T-helper 2 cell treated with Interferon-gamma antibody and Interleukin-4, amounts not matched to agents 5 μg/mL and 100 μg/mL, for 36 hours (primary cell): Measurements from ENCODE around the gene MTG2.

Experiments
- DNase-seq: peaks from one replicate; pipeline ENCODE4 v3.0.0; 2021; ENCODE audit warnings: low spot score
- H3K27ac Mint-ChIP-seq: one replicate; pipeline ENCODE4 v1.8.0; 2021; ENCODE audit warnings: mild to moderate bottlenecking, mixed read lengths
- H3K27me3 Mint-ChIP-seq: one replicate; pipeline ENCODE4 v1.8.0; 2021; ENCODE audit warnings: low read depth, mixed read lengths
- H3K36me3 Mint-ChIP-seq: one replicate; pipeline ENCODE4 v1.8.0; 2021; ENCODE audit warnings: low read depth, mixed read lengths
- H3K4me1 Mint-ChIP-seq: one replicate; pipeline ENCODE4 v1.8.0; 2021; ENCODE audit warnings: low read depth, mixed read lengths
- H3K4me3 Mint-ChIP-seq: one replicate; pipeline ENCODE4 v1.8.0; 2022; ENCODE audit warnings: mild to moderate bottlenecking, moderate library complexity, mixed read lengths
- H3K9me3 Mint-ChIP-seq: one replicate; pipeline ENCODE4 v1.8.0; 2021; ENCODE audit warnings: mixed read lengths

The MTG2 gene

DNA sequence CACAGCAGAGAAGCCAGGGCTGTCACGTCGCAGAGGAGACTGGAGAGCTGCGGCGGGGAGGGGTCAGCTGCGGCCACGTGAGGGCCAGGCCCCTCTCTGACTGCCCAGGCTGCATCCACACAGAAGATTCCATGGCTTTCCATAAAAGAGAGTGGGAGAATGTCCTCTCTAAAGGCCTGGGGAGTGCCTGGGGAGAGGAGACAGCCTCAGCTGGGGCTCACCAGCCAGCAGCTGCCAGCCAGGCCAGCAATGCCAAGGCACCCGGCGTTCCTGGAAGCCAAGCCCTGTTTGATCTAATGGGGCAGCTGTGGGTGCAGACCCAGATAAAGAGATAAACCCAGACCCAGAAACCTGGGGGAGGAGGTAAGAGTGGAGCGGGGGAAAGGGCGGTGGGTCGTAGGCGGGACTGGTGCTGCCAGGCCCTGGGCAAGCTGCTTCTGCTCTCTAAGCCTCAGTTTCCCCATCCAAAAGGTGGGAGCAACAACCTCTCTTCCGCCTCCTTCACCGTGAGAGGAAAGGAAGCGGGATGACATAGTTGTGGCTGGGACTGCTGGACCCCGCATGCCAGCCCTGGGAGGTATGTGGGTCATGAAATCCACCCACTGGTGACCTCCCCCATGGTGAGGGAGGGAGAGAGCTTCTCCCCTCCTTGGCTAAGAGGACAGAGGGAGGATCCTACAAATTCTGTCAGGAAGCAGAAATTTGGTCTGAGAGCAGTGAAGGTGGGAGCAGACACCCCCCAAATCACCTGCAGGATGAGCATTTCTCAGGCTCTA is 52.4 kb downstream of the MTG2 start:
- Mint-ChIP-seq H3K4me3 (no peak overlapping the region), H3K4me1 (peaks cover 14% of the 10 kb centered on the region), H3K27ac (no peak overlapping the region), H3K27me3 (no peaks in the 10 kb centered on the region), H3K36me3 (no peaks in the 10 kb centered on the region), H3K9me3 (no peaks in the 10 kb centered on the region)
- DNase-seq = no peak

DNA sequence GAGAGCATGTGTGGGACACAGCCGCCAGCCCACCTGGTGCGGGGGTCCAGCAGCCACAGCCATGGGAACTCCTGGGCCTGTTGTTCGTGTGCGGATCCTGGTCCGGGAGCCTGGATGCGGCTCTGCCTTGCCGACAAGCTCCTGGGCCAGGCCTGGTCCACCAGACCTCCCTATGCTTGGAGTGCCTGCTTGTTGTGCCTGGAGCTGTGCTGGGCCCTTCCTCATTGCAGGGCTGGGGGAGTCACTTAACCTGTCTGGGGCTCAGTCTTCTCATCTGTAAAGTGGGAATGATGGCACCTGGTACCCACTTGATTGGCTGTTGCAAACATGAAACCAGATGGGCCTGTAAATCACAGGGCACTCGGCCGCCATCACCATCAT is 52.9 kb downstream of the MTG2 start:
- no peak for DNase-seq
- no peaks in the 10 kb centered on the region for H3K27me3 Mint-ChIP-seq
- H3K36me3 Mint-ChIP-seq = no peaks in the 10 kb centered on the region
- H3K4me3 Mint-ChIP-seq = no peak overlapping the region
- peak overlapping the region; percentile 6 for H3K27ac Mint-ChIP-seq
- H3K9me3 Mint-ChIP-seq = no peaks in the 10 kb centered on the region
- peaks cover 15% of the 10 kb centered on the region for H3K4me1 Mint-ChIP-seq

DNA sequence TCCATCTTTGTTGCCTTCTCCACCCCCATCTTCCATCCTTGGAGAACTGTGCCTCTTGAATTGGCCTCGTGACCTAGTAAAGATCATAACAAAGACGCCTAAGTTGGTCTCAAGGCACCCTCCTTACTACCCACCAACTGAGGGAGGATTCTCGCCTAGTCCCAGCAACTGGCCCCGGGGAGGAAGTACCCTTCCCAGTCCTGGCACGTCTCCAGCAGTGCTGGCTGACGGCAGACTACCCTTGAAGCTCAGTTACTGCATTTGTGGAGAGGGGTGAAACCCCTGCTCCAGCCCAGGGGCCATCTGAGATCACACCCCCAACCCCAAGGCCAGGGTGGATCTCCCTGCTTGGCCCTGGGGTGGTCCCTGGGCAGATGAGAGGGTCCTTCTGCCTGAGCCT is 53.4 kb downstream of the MTG2 start:
- peak overlapping the region; percentile 6 for H3K27ac Mint-ChIP-seq
- no peaks in the 10 kb centered on the region for H3K9me3 Mint-ChIP-seq
- peaks cover 15% of the 10 kb centered on the region for H3K4me1 Mint-ChIP-seq
- no peak overlapping the region for H3K4me3 Mint-ChIP-seq
- no peak for DNase-seq
- H3K27me3 Mint-ChIP-seq = no peaks in the 10 kb centered on the region
- H3K36me3 Mint-ChIP-seq = no peaks in the 10 kb centered on the region

DNA sequence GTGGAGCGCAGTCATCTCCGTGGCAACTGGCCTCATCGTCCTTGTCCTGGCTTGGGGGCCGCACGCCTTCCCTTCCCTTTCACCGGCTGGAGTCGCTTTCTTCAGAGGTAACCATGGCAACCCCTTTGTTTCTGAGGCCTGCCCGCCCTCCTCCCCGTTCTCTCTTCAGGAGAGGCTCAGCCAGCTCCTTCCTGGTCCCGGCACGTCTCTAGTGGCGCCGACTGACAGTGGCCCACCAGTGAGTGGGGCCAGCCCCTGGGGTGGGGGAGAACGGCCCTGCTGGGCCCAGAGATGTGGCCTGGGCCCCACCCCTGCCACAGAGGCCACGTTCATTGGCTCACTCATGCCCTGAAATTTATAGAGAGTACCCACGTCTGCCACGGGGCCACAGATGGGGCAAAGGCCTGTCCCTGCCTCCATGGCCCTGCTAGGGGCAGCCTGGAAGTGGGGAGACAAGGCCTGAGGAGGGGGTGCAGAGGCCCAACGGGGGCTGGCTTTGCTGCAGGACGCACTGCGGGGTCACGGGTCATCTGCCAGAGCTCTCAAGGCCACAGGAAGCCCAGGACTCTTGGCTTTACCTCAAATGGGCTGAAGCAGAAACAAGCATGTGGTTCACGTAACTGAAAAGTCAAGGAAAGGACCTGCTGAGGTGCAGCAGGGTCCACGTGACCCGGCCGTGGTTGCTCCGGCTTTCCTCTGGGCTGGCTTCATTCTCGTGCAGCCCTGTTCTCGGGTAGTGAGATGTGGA is 54.1 kb downstream of the MTG2 start:
- Mint-ChIP-seq H3K27ac (no peak overlapping the region), H3K4me3 (no peak overlapping the region), H3K27me3 (no peaks in the 10 kb centered on the region), H3K4me1 (peaks cover 20% of the 10 kb centered on the region), H3K36me3 (no peaks in the 10 kb centered on the region), H3K9me3 (no peaks in the 10 kb centered on the region)
- DNase-seq = no peak

DNA sequence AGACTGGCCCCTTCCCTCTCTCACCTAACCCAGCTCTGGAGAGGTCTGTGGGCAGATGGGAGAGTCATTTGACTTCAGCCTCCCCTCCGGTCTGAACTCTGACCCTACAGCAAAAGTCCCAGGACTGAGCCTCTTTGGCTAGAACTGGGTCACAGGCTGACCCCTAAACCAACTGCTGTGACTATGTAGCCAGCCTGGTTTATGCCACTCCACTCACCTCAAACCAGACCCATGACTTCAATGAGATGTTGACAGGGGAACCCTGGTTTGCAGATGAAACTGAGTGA is 54.6 kb downstream of the MTG2 start:
- no peaks in the 10 kb centered on the region for H3K9me3 Mint-ChIP-seq

DNA sequence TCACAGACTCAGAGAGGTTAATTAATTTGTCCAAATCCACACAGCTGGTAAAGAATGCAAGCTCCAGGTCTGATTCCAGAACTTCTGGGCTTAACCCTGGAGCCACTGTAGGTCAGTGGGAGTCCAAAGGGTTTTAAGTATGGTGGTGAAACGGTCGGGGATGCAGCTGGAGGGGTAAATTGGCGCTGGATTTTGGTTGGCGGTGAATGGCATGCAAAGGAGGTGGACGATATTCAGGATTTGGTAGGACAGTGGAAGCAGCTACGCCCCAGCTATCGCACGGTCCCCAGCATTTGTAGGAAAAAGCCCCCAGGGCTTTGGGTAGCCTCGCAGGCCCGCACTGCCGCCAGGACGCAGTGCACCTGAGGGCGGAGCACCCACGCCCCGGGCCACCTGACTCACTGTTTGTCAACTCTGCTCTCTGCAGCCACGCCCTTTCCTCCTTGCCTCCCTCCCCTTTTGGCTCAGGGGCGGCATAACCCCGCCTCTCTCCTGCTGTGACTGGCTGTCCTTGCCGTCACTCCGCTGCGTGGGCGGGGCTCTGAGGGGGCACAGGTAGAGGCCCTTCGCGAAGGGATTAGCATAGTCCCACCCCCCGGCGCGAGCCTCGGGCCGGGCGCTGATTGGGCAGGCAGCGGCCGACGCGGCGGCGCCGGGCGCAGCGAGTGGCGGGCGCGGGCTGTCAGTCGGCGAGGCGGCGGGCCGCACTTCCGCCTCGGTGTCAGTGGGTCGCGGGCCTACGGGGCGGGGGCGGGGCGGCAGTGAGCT is 55.2 kb downstream of the MTG2 start, which contains the start of gene OSBPL2:
TSS of gene OSBPL2 (plus strand) at position 721 of the 768 bp plus-strand sequence. CDS start 17,664 bp downstream, outside the sequence.
- Mint-ChIP-seq H3K9me3 (no peaks in the 10 kb centered on the region), H3K4me3 (peak within 1 kb of the TSS; percentile 81), H3K27ac (peak within 1 kb of the TSS; percentile 81), H3K4me1 (peaks cover 20% of the 10 kb centered on the region), H3K36me3 (no peaks in the 10 kb centered on the region), H3K27me3 (no peaks in the 10 kb centered on the region)
- DNase-seq = peak; percentile 100

More for the DNA sequence above, 54.6 kb downstream of the MTG2 start:
- H3K4me3 Mint-ChIP-seq = peak overlapping the region; percentile 81
- peaks cover 20% of the 10 kb centered on the region for H3K4me1 Mint-ChIP-seq
- H3K36me3 Mint-ChIP-seq = no peaks in the 10 kb centered on the region
- DNase-seq = no peak
- H3K27me3 Mint-ChIP-seq = no peaks in the 10 kb centered on the region
- H3K27ac Mint-ChIP-seq = peak overlapping the region; percentile 79

DNA sequence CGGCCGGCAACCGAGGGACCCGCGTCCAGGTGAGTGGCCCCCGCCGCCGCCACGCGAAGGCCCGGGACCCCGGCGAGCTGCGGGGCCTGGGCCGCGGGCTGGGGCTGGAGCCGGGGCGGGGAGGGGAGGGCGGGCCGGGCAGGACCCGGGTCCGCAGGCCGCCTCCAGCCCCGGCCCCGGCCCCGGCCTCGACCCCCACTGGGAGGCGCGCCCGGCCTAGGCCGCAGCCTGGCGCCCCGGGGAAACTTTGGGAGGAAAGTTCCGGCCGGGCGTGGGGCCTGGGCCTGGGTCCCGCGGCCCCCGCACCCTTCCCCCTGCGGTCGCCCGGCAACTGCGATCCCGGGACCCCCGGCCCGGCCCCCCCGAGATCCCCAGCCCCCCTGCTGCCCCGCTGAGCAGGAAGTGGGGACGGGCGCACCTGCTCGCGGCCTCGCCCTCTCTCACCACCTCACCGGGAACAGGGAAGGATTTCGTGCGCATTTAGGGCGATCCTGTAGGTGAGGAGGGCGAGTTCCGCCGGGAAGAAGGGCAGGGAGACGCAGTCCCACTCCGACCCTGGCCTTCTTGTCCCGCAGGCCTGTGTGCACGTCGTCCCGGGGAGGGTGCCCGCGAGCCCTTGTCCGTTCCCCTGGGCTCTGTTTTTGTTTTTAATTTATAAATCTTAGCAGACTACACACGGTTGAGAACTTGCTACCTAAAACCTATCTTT is 55.9 kb downstream of the MTG2 start:
- H3K36me3 Mint-ChIP-seq = no peaks in the 10 kb centered on the region
- DNase-seq = no peak
- H3K27me3 Mint-ChIP-seq = no peaks in the 10 kb centered on the region
- H3K4me3 Mint-ChIP-seq = peak overlapping the region; percentile 80
- H3K4me1 Mint-ChIP-seq = peaks cover 20% of the 10 kb centered on the region
- peak overlapping the region; percentile 81 for H3K27ac Mint-ChIP-seq
- H3K9me3 Mint-ChIP-seq = no peaks in the 10 kb centered on the region

DNA sequence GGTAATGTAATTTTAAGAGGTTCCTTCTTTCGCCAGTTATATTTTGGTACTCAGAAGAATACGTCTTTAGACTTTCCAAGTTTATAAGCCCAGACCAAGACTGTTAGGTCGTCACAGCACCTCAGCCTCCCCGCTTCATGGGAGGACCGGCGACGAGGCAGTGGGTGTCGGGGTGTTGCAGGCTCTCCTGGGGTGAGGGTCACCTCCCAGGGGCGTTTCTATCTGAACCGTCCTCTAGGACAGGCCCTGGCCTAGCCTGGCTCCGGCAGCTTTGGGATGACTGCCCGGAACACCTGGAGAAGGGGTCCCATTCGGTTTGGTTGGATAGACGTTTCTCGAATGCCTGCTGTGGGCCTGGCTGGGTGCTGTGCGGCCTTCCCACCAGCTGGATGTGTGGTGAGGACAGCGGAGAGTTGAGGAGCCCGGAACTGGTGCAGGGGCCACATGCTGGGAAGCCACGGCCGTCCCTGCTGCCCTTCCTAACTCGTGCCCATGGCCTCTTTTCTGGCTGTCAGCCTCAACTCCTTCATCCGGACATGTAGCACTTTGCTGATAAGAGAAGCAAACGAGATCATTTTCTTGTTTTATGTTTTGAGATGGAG is 56.6 kb downstream of the MTG2 start:
- no peak for DNase-seq
- Mint-ChIP-seq H3K27ac (peak overlapping the region; percentile 81), H3K4me1 (peaks cover 20% of the 10 kb centered on the region), H3K27me3 (no peaks in the 10 kb centered on the region), H3K4me3 (peak overlapping the region; percentile 80), H3K36me3 (no peaks in the 10 kb centered on the region), H3K9me3 (no peaks in the 10 kb centered on the region)

DNA sequence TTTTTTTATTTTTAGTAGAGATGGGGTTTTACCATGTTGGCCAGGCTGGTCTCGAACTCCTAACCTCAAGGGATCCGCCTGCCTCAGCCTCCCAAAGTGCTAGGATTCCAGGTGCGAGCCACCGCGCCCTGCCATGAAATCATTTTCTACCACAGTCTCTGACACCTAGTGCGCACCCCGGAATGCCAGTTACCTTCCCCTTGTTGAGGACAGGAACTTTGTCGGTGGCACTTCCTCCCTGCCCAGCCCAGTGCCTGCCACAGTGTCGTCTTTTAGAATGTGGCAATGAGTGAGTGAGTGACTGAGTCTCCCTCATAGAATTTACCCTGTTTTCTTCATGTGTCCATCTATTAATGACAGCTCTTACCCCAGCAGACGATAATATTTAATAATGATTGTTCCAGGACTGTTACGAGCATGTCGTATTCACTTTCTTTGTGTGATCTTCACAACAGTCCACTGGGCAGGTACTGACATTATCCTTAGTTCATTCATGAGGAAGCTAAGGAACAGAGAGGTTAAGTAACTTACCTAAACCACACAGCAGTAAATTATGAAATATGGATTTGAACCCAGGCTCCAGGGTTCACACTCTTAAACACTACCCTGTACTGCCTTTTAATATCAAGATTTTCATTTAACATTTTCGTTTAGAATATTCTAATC is 57.3 kb downstream of the MTG2 start:
- H3K27ac Mint-ChIP-seq = peak overlapping the region; percentile 8
- DNase-seq = no peak
- H3K27me3 Mint-ChIP-seq = no peaks in the 10 kb centered on the region
- H3K36me3 Mint-ChIP-seq = no peaks in the 10 kb centered on the region
- no peaks in the 10 kb centered on the region for H3K9me3 Mint-ChIP-seq
- peaks cover 20% of the 10 kb centered on the region for H3K4me1 Mint-ChIP-seq
- peak overlapping the region; percentile 80 for H3K4me3 Mint-ChIP-seq

DNA sequence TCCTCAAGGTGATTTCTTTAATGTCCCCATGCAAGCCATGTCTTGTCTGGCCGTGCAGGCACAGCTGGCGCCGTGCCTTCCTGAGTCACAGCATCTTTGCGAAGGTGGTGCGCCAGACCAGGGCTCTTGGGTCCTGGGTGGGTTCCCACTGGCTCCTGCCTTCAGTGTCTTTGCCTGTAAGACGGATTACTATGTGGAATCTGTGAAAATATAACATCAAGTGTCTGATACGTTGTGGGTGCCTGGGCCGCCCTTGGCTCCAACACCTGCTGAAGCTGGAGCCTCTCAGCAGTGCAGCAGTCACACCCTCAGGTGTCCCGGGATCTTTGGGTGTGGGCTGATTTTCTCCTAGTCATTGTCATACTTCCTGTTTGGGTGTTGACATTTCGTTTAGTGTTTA is 58.7 kb downstream of the MTG2 start:
- Mint-ChIP-seq H3K4me3 (no peak overlapping the region), H3K27me3 (no peaks in the 10 kb centered on the region), H3K27ac (no peak overlapping the region), H3K4me1 (peaks cover 20% of the 10 kb centered on the region), H3K36me3 (no peaks in the 10 kb centered on the region), H3K9me3 (no peaks in the 10 kb centered on the region)
- DNase-seq = no peak

DNA sequence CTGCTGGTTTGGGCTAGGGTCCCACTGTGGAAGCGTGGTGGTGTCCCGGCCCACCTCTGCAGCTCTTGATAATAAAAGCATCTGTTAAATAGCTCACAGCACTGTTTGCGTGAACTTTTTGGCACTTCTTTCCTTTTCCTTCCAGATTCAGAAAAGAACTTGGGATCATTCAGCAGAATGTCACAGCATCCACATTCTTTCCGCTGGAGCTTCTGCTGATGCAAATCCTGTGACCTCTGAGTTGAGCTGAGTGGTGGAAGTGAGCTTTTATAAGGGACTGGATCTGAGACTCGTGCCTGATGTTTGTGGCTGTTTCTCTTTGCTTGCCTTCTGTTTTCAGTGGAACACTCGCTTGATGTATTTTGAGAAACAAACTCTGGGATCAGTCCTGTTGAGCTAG is 59.3 kb downstream of the MTG2 start:
- Mint-ChIP-seq H3K4me1 (peaks cover 20% of the 10 kb centered on the region), H3K9me3 (no peaks in the 10 kb centered on the region), H3K27ac (no peak overlapping the region), H3K36me3 (no peaks in the 10 kb centered on the region), H3K4me3 (no peak overlapping the region), H3K27me3 (no peaks in the 10 kb centered on the region)
- DNase-seq = no peak

DNA sequence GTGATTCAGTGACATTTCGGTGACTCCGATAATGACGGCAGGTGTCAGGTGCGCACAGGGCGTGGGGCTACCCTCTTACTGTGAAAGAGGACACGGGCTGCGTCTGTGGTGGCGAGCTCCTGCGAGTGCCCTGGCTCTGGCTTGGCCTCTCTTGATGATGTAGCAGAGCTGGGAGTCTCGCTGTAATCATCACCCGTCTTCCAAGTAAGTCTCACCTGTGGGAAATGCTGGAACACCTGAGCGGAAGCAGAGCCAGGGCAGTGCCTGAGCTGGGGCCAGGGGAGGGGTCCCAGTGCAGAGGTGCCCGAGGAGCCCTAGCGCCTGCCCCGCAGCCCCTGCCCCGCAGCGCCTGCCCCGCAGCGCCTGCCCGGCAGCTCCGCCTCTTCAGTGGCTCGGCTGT is 60.3 kb downstream of the MTG2 start:
- H3K4me3 Mint-ChIP-seq = no peak overlapping the region
- no peak overlapping the region for H3K27ac Mint-ChIP-seq
- H3K36me3 Mint-ChIP-seq = no peaks in the 10 kb centered on the region
- H3K4me1 Mint-ChIP-seq = peaks cover 14% of the 10 kb centered on the region
- H3K27me3 Mint-ChIP-seq = no peaks in the 10 kb centered on the region
- no peaks in the 10 kb centered on the region for H3K9me3 Mint-ChIP-seq
- no peak for DNase-seq

DNA sequence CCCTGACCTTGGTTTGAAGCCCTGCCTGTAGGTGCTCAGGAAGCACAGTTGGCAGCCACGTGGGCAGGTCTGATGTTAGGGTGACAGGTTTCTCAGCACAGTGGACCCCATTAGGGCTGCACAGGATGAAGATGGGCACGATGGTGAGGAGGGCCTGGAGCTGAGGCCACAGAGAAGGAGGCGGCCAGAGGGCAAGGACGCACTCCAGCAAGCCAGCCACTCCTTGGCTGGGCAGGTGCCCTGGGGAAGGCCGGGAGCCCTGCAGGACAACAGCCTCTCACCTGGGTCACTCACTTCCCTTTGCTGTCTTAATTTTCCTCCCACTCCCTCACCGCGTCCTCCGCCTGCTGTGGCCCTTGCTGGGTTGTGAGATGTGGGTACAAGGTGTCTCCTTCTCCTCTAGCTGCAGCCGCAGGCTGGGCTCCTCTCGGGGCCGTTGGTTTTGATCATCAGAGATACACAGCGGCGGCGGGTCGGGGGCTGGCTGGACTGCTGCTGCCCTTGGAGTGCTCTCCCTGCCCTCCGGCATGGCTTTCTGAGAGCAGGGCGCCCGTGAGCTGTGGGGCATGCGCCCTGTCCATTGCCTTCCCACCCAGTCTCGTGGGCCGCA is 61.2 kb downstream of the MTG2 start:
- no peak for DNase-seq
- no peaks in the 10 kb centered on the region for H3K27me3 Mint-ChIP-seq
- no peak overlapping the region for H3K4me3 Mint-ChIP-seq
- no peaks in the 10 kb centered on the region for H3K9me3 Mint-ChIP-seq
- no peak overlapping the region for H3K27ac Mint-ChIP-seq
- H3K4me1 Mint-ChIP-seq = peaks cover 14% of the 10 kb centered on the region
- H3K36me3 Mint-ChIP-seq = no peaks in the 10 kb centered on the region
